OCI-LY3 (cell line): ENCODE results near the gene RPL6.

Experiments
- EZH2phosphoT487 ChIP-seq: fragments of 200-600 bp; shearing (Covaris generic); IDR thresholded peaks from 2 replicates; pipeline ENCODE4 v1.6.1; 2018; ENCODE audit warnings: antibody characterized with exemption, mixed run types, low read depth
- TF ChIP-seq, protein P1 (sequence below): fragments of 200-600, 300-600 bp; sonication (generic); IDR thresholded peaks from 2 replicates; pipeline ENCODE4 v1.5.1; 2014; ENCODE audit warnings: antibody characterized with exemption, low read length, low read depth

DNA sequence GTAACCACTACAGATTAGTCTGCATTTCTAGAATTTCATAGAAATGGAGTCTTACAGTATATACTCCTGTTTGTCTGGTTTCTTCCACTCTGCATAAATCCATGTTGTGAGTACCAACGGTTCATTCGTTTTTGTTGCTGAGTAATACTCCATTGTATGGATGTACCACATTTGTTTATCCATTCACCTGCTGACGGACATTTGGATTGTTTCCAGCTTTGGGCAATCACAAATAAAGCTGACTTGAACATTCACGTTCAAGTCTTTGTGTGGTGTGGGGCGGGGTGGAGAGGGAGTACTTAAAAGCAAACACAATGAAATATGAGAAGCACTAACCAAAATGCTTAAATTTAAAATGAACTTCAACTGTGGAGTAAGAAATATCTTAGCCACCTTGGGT is 34.3 kb downstream of the RPL6 start:
- TF ChIP-seq, protein P1, sequence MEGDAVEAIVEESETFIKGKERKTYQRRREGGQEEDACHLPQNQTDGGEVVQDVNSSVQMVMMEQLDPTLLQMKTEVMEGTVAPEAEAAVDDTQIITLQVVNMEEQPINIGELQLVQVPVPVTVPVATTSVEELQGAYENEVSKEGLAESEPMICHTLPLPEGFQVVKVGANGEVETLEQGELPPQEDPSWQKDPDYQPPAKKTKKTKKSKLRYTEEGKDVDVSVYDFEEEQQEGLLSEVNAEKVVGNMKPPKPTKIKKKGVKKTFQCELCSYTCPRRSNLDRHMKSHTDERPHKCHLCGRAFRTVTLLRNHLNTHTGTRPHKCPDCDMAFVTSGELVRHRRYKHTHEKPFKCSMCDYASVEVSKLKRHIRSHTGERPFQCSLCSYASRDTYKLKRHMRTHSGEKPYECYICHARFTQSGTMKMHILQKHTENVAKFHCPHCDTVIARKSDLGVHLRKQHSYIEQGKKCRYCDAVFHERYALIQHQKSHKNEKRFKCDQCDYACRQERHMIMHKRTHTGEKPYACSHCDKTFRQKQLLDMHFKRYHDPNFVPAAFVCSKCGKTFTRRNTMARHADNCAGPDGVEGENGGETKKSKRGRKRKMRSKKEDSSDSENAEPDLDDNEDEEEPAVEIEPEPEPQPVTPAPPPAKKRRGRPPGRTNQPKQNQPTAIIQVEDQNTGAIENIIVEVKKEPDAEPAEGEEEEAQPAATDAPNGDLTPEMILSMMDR: no peak
- no peak for TF ChIP-seq EZH2phosphoT487
